HepG2 (cell line): ENCODE data around the gene NGB. TPM values are rescaled to one million over a fixed set of nuclear protein-coding genes. Genes with fewer than 3 reads are reported as not detected.

Source experiments
- ATAC-seq: fragments of 200-7000 bp; cut with Tn5 transposase; 3 replicates; pipeline ENCODE4 v1.9.1; 2020; ENCODE audit warnings: mild to moderate bottlenecking, moderate library complexity
- BruUV-seq: library from RNA; stranded (reverse); fragments of 400-500 nt; replicated peaks from 2 replicates; lab custom pipeline; 2021; lab: Mats Ljungman, UMichigan
- CTCF ChIA-PET: fragments of 300-600 bp; formaldehyde crosslinking; extraction: SDS; loops from one replicate; lab custom pipeline; 2021; ENCODE audit warnings: low total read pairs, inconsistent platforms, low intra/inter-chr PET ratio; lab: Yijun Ruan, JAX
- POLR2A ChIA-PET: fragments of 350-600 bp; sonication (Branson Sonifier 250); formaldehyde crosslinking; loops from one replicate; lab custom pipeline; 2020; ENCODE audit warnings: antibody characterized with exemption, inconsistent platforms; lab: Yijun Ruan, JAX
- DNase-seq: peaks from one replicate; pipeline ENCODE4 v3.0.0-alpha.2; 2015; ENCODE audit warnings: low spot score
- FAIRE-seq: peaks from 3 replicates; lab custom pipeline; 2011; peaks lifted over from hg19 to GRCh38; lab: Jason Lieb, UNC
- H2AFZ ChIP-seq: one replicate; pipeline ENCODE4 v1.6.1; 2011; ENCODE audit warnings: low read length, inconsistent platforms
- H3K27ac ChIP-seq: fragments of 300-600 bp; 3 replicates; pipeline ENCODE4 v1.8.0; 2011; ENCODE audit warnings: mixed run types, mild to moderate bottlenecking, mixed read lengths, low read length, inconsistent platforms; ENCODE audit not compliant: insufficient read depth; ENCODE audit errors: extremely low read length
- H3K27me3 ChIP-seq, 2 experiments: fragments of 200-600 bp in 1 of 2; 2 replicates in 1 of 2; 3 replicates in 1 of 2; pipeline versions ENCODE4 v1.6.0 to v1.8.0; 2011; ENCODE audit warnings: low read length in 2 of 2, mild to moderate bottlenecking in 2 of 2, moderate library complexity in 2 of 2, inconsistent platforms in 1 of 2; ENCODE audit not compliant: insufficient read depth in 2 of 2, control insufficient read depth in 1 of 2
- H3K36me3 ChIP-seq, 2 experiments: fragments of 200-600 bp in 1 of 2; replicated peaks in 1 of 2; 2 replicates in 1 of 2; 3 replicates in 1 of 2; pipeline versions ENCODE4 v1.5.1 to v1.8.0; 2011; ENCODE audit warnings: low read length in 2 of 2, inconsistent platforms in 1 of 2; ENCODE audit not compliant: insufficient read depth in 2 of 2, control insufficient read depth in 1 of 2
- H3K4me1 ChIP-seq: 2 replicates; pipeline ENCODE4 v1.5.1; 2012; ENCODE audit warnings: low read length, inconsistent platforms; ENCODE audit not compliant: insufficient read depth
- H3K4me2 ChIP-seq: 2 replicates; pipeline ENCODE4 v1.6.0; 2011; ENCODE audit warnings: low read depth, low read length, inconsistent platforms
- H3K4me3 ChIP-seq, 3 experiments: fragments of 200-600 bp in 1 of 3; sonication (generic), shearing (Covaris generic) in 1 of 3; replicated peaks in 1 of 3; 2 replicates each; pipeline ENCODE4 v1.5.1; 2011 to 2016; ENCODE audit warnings: low read length in 3 of 3, inconsistent platforms in 2 of 3, low read depth in 2 of 3, mild to moderate bottlenecking in 2 of 3, control low read depth in 1 of 3, mixed read lengths in 1 of 3; ENCODE audit not compliant: insufficient read depth in 1 of 3
- H3K79me2 ChIP-seq: one replicate; pipeline ENCODE4 v1.6.1; 2011; ENCODE audit warnings: low read length, inconsistent platforms; ENCODE audit not compliant: insufficient read depth
- H3K9ac ChIP-seq: 2 replicates; pipeline ENCODE4 v1.6.0; 2011; ENCODE audit warnings: mild to moderate bottlenecking, low read depth, low read length, inconsistent platforms; ENCODE audit not compliant: insufficient read depth
- H3K9me3 ChIP-seq: 2 replicates; pipeline ENCODE4 v1.5.1; 2012; ENCODE audit warnings: mild to moderate bottlenecking, low read length
- H4K20me1 ChIP-seq: 2 replicates; pipeline ENCODE4 v1.6.0; 2011; ENCODE audit warnings: inconsistent platforms, mild to moderate bottlenecking, low read length, moderate library complexity; ENCODE audit not compliant: insufficient read depth
- ATM ChIP-seq: fragments of 450-650 bp; IDR thresholded peaks from 2 replicates; pipeline ENCODE4 v1.7.1; 2017; ENCODE audit warnings: mild to moderate bottlenecking, borderline replicate concordance
- CHCHD3 ChIP-seq: sonication (generic); formaldehyde crosslinking; IDR thresholded peaks from 2 replicates; pipeline ENCODE4 v1.8.0; 2022; ENCODE audit warnings: mild to moderate bottlenecking, missing genetic modification reagents, moderate library complexity
- ZNF407 ChIP-seq: sonication (generic); formaldehyde crosslinking; IDR thresholded peaks from one replicate; pipeline ENCODE4 v1.5.1; 2020; ENCODE audit warnings: mild to moderate bottlenecking, missing genetic modification reagents; ENCODE audit errors: not compliant biosample characterization
- ZNF605 ChIP-seq: sonication (generic); formaldehyde crosslinking; IDR thresholded peaks from 2 replicates; pipeline ENCODE4 v1.8.0; 2022; ENCODE audit warnings: mild to moderate bottlenecking, missing genetic modification reagents
- ZNF609 ChIP-seq: sonication (generic); formaldehyde crosslinking; IDR thresholded peaks from 2 replicates; pipeline ENCODE4 v1.4.0; 2020; ENCODE audit warnings: mild to moderate bottlenecking, missing genetic modification reagents, borderline replicate concordance
- WGBS: methylation state at CpG from one replicate; pipeline ENCODE4 v1.1.6; 2017; ENCODE audit warnings: low lambda C conversion rate; 5-methylcytosine and 5-hydroxymethylcytosine counted together
- in situ Hi-C: cut with HindIII; loops from 2 replicates; pipeline ENCODE4 v1.10.0; 2017; ENCODE audit warnings: low pct_unique_long_range_greater_than_20kb; ENCODE audit not compliant: extremely low pct_ligation_motif_present
- intact Hi-C: fragments of 100-400 bp; cut with micrococcal nuclease; formaldehyde crosslinking; loops from one replicate; pipeline ENCODE4 v1.10.0; 2022; ENCODE audit not compliant: unreplicated experiment
- polyA plus RNA-seq, 8 experiments: library from polyadenylated mRNA; depleted of rRNA in 3 of 8; stranded (reverse) in 7 of 8; unstranded in 1 of 8; fragments of >200 nt; fragmentation: Illumina TruSeq in 4 of 8; extraction: Trizol in 4 of 8; gene quantifications; 2 replicates each; pipeline versions ENCODE4 v1.2.1 to v1.2.3, GENCODE V29; 2011 to 2016; ENCODE audit warnings: low read depth in 4 of 8, missing spikeins in 1 of 8, mixed read lengths in 1 of 8; ENCODE audit not compliant: insufficient read depth in 1 of 8
- total RNA-seq, 5 experiments: library from RNA; depleted of rRNA; stranded (reverse); fragments of >200 nt; fragmentation: Illumina TruSeq; extraction: Trizol; gene quantifications; 2 replicates each; pipeline ENCODE4 v1.2.3, GENCODE V29; 2016; ENCODE audit warnings: low read depth in 1 of 5

The NGB gene
- total and polyA plus RNA-seq, 2 of the 13 experiments (the other 11 are each of a cell fraction or from before 2014, with no cell fraction given): 0.04 TPM; not detected in 1

- TF ChIP-seq ZNF407: no peak
- TF ChIP-seq, all 625 proteins: peak for 0
Measured at GRCh38 chr14:77251870-77252269, 19.1 kb downstream of the NGB start (continued).

GRCh38 chr14:77250927-77251326 lies 20.1 kb downstream of the NGB start:
- Histone ChIP-seq H3K9ac (no peak overlapping the region), H4K20me1 (no peaks in the 10 kb centered on the region), H3K4me1 (no peaks in the 10 kb centered on the region), H3K4me2 (no peak overlapping the region), H3K9me3 (no peaks in the 10 kb centered on the region), H3K27ac (no peak overlapping the region), H2AFZ (no peak overlapping the region)
- intact Hi-C loops: no loop called here
- FAIRE-seq: no peak
- no TSS peak for BruUV-seq
- TF ChIP-seq ZNF609 (CRISPR knock-in tag) (no peak), CHCHD3 (CRISPR knock-in tag) (no peak), ATM (no peak), ZNF605 (CRISPR knock-in tag) (no peak)
- TF ChIP-seq, all 625 proteins: peak for 0
- ChIA-PET POLR2A (no interaction called here), CTCF (no interaction called here)
- no peak for DNase-seq
- Histone ChIP-seq H3K27me3 (no peaks in the 10 kb centered on the region; a peak in 1 of 5 replicates), H3K4me3 (no peak overlapping the region), H3K79me2 (no peaks in the 10 kb centered on the region), H3K36me3 (no peaks in the 10 kb centered on the region)
- in situ Hi-C loops: no loop called here
- 81% methylated on average over 6 of the region's 6 CpGs for WGBS
- ATAC-seq: no peak
